Progenitor cell of endocrine pancreas (in vitro differentiated cells): ENCODE results near the gene LPCAT4. TPM values are rescaled to one million over a fixed set of nuclear protein-coding genes. Genes with fewer than 3 reads are reported as not detected.
"Not testable (repeated sequence)": the region's sequence is repeated elsewhere in the genome, so short reads cannot be mapped to it uniquely, and the experiment has no call there.

ENCODE experiments used
- DNase-seq: peaks from one replicate; pipeline ENCODE4 v3.0.0; 2021; ENCODE audit warnings: low spot score; ENCODE audit not compliant: unreplicated experiment
- H3K27ac Mint-ChIP-seq: 2 replicates; pipeline ENCODE4 v1.8.0; 2021; ENCODE audit warnings: mild to moderate bottlenecking, moderate library complexity, mixed read lengths
- H3K27me3 Mint-ChIP-seq: 2 replicates; pipeline ENCODE4 v1.8.0; 2021; ENCODE audit warnings: mixed read lengths
- H3K36me3 Mint-ChIP-seq: 2 replicates; pipeline ENCODE4 v1.8.0; 2022; ENCODE audit warnings: mixed read lengths; ENCODE audit not compliant: insufficient read depth
- H3K4me1 Mint-ChIP-seq: 2 replicates; pipeline ENCODE4 v1.8.0; 2021; ENCODE audit warnings: low read depth, mixed read lengths
- H3K4me3 Mint-ChIP-seq: 2 replicates; pipeline ENCODE4 v1.8.0; 2021; ENCODE audit warnings: low read depth, mild to moderate bottlenecking, moderate library complexity, mixed read lengths
- H3K9me3 Mint-ChIP-seq: 2 replicates; pipeline ENCODE4 v1.8.0; 2021; ENCODE audit warnings: low read depth, mixed read lengths
- CTCF ChIP-seq: fragments of 200-600 bp; sonication (generic); IDR thresholded peaks from one replicate; pipeline ENCODE4 v1.5.0; 2021; ENCODE audit warnings: antibody characterized with exemption, mild to moderate bottlenecking; ENCODE audit not compliant: unreplicated experiment
- long read RNA-seq: library from polyadenylated mRNA; unstranded; transcript quantifications from one replicate; pipeline ENCODE4 v2.0.0, GENCODE V29; 2020
- total RNA-seq: library from RNA; stranded (reverse); gene quantifications from 2 replicates; pipeline ENCODE4 v1.2.1, GENCODE V29; 2021

LPCAT4 gene
- total RNA-seq: 65.7 and 68.2 TPM in 2 replicates
- long read RNA-seq, partial matches to known transcripts: 1 of 2 reads
- long read RNA-seq, other reads (novel, unspliced or antisense): 1 of 2 reads

DNA sequence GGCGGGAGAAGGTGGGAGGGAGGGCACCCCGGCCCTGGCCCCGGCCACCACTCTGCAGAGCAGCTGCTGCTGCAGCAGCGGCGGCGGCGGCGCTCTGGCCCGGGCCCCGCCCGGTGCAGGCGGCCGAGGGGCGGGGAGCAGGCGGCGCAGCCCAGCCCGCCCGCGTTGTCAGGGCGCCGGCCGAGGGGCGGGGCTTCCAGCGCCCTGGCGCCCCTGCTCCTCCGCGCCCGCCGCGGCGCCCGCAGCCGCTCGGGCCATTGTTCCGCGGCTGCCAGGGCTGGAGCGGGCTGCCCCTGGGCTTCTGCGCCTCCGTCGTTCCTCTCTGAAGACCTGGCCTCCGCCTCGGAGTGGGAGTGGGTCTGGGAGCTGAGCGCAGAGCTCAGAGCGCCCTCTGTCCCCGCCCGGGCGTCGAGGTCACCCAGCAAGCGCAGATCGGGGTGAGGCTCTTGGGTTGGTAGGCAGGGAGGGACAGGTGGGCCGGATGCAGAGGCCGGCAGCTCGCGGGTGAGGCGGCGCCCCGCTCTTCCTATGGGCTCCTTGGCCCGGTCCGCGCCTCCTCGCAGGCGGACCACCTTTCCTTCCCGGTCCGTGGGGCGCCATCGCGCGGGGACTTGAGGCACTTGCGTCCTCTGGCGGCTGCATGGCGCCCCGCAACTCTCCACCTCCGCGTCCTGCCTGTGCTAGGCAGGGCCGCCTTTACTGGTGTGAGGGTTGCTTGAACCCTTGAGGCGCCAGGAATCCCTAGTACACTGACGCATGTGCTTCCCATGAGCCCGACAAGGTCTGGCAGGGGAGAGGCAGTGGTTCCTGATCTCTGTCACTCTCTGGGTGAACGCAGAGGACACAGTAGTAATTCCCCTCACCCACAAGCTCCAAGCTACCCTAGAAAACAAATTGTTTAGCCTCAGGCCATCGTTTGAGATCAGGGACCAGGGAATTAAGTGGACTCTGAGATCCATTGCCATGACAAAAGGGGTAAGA lies at the start of gene LPCAT4:
Gene LPCAT4, minus strand, starts transcription at position 96 of the 981 bp plus-strand sequence. CDS start 96 bp downstream, outside the sequence.
- Mint-ChIP-seq H3K4me3 (peak within 1 kb of the TSS; percentile 89), H3K4me1 (peaks cover 14% of the 10 kb centered on the region), H3K27me3 (no peaks in the 10 kb centered on the region), H3K9me3 (no peaks in the 10 kb centered on the region), H3K27ac (peak within 1 kb of the TSS; percentile 99), H3K36me3 (peaks cover 2% of the 10 kb centered on the region)
- peak; percentile 93 for TF ChIP-seq CTCF
- peak; percentile 76 for DNase-seq

GRCh38 chr15:34409511-34409910 lies 42.5 kb upstream of the LPCAT4 start:
- H3K36me3 Mint-ChIP-seq, H3K27ac Mint-ChIP-seq, DNase-seq, H3K4me3 Mint-ChIP-seq, H3K4me1 Mint-ChIP-seq, H3K9me3 Mint-ChIP-seq, H3K27me3 Mint-ChIP-seq: not testable (repeated sequence)

DNA sequence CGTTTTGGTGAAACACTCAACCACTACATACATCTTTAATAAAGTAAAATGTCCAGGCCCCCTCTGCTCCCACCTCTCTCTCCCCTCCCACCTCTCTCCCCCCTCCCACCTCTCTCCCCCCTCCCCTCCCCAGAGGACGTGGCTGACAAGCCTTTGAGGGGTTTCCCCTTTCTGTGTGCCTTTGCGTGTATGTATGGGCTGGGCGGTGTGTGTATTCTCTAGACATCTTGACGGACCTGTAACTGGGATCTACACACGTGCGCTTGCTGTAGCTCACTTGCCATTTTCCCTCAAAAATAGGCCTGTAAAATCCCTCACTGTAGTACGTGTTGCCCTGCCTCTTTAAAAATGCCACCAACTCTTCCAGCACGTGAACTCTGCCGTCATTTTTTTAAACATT lies 42.0 kb upstream of the LPCAT4 start:
- not testable (repeated sequence) for H3K27ac Mint-ChIP-seq, H3K9me3 Mint-ChIP-seq, H3K4me3 Mint-ChIP-seq, H3K27me3 Mint-ChIP-seq, DNase-seq, H3K36me3 Mint-ChIP-seq, H3K4me1 Mint-ChIP-seq

DNA sequence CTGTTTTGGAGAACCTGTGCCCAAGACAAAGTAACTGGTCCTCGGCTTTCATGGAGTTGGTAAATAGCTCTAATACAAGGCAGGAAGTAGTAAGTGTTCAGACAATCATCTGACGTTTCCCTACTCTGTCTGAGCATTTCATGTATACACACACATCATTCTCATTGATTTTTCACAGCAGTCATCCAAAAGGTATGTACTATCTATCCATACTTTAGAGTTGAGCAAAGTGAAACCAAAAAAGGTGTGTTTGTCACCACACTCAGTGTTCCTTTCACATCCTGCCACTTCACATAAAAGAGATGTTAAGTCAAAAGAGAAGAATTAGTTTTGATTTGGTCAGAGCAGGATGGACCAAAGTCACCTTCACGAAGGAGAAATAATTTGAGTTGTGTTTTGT lies 36.9 kb upstream of the LPCAT4 start:
- H3K36me3 Mint-ChIP-seq, H3K27ac Mint-ChIP-seq, H3K4me3 Mint-ChIP-seq, DNase-seq, H3K9me3 Mint-ChIP-seq, H3K4me1 Mint-ChIP-seq, H3K27me3 Mint-ChIP-seq: not testable (repeated sequence)

- H3K36me3 Mint-ChIP-seq: not testable (repeated sequence)
Measured at GRCh38 chr15:34403160-34403598, 36.2 kb upstream of the LPCAT4 start.

DNA sequence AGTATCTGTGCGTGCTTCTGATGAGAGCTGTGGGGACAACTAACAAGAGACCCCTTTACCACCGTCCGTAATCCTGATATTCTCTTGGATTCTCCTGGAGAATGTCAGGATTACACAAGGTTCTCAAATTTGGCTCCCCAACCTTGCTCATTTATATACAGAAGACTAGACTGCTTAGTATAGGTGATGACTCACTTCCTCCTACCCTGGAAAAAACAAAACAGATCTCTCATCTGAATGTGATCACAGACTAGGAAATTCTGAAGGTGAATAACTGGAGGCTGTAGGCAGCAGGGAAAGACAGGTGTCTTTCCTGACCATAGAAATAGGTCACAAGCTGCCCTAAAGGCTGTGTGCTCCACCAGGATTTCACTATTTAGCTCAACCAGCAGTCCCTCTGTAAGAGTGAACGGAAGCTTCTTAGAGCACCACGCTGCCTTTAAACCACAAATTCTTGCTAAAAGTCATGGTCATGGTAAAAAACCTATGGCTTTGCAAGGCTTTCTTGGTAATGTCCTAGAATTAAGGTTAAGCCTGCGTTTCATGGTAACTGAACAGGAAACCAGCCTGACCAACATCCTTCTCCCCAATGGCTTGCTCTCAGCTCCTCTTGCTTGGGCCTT lies 30.8 kb upstream of the LPCAT4 start:
- not testable (repeated sequence) for H3K4me3 Mint-ChIP-seq, H3K27me3 Mint-ChIP-seq, H3K4me1 Mint-ChIP-seq, DNase-seq, H3K36me3 Mint-ChIP-seq, H3K9me3 Mint-ChIP-seq, H3K27ac Mint-ChIP-seq

More at GRCh38 chr15:34403160-34403598, 36.2 kb upstream of the LPCAT4 start:
- not testable (repeated sequence) for H3K27ac Mint-ChIP-seq, DNase-seq, H3K4me3 Mint-ChIP-seq, H3K27me3 Mint-ChIP-seq, H3K9me3 Mint-ChIP-seq, H3K4me1 Mint-ChIP-seq

DNA sequence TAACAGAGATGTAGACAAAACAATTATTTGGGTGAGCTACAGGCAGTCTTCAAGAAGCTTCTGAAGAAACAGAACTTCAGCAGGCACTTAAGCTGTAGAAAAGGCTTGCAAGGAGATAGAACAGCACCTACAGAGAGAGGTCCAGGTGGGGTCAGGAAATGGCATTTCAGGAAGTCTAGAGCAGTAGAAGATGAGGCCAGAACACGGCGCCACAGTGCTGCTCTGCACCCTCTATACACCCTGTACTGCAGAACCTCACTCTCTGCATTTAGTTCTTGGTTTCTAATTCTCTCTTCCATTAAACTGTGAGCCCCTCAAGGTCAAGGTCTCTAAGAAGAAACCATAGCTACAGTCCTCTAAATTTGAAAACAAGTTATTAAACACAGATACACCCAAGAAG lies 26.0 kb upstream of the LPCAT4 start:
- not testable (repeated sequence) for H3K27me3 Mint-ChIP-seq, H3K9me3 Mint-ChIP-seq, H3K4me3 Mint-ChIP-seq

GRCh38 chr15:34389594-34390086 lies 22.6 kb upstream of the LPCAT4 start:
- not testable (repeated sequence) for H3K27me3 Mint-ChIP-seq, H3K4me3 Mint-ChIP-seq, H3K36me3 Mint-ChIP-seq, H3K27ac Mint-ChIP-seq, DNase-seq, H3K9me3 Mint-ChIP-seq, H3K4me1 Mint-ChIP-seq

More for the DNA sequence above, 26.0 kb upstream of the LPCAT4 start:
- H3K36me3 Mint-ChIP-seq, DNase-seq, H3K4me1 Mint-ChIP-seq, H3K27ac Mint-ChIP-seq: not testable (repeated sequence)

GRCh38 chr15:34381829-34382521 lies 15.0 kb upstream of the LPCAT4 start:
- not testable (repeated sequence) for H3K27me3 Mint-ChIP-seq, DNase-seq, H3K27ac Mint-ChIP-seq, H3K36me3 Mint-ChIP-seq, H3K4me1 Mint-ChIP-seq, H3K9me3 Mint-ChIP-seq, H3K4me3 Mint-ChIP-seq

- H3K27me3 Mint-ChIP-seq, H3K9me3 Mint-ChIP-seq, H3K27ac Mint-ChIP-seq, H3K36me3 Mint-ChIP-seq, H3K4me3 Mint-ChIP-seq, H3K4me1 Mint-ChIP-seq, DNase-seq: not testable (repeated sequence)
Measured at GRCh38 chr15:34380491-34380890, 13.5 kb upstream of the LPCAT4 start.
